ENCODE results near the gene CCR1.

CCR1 gene

DNA sequence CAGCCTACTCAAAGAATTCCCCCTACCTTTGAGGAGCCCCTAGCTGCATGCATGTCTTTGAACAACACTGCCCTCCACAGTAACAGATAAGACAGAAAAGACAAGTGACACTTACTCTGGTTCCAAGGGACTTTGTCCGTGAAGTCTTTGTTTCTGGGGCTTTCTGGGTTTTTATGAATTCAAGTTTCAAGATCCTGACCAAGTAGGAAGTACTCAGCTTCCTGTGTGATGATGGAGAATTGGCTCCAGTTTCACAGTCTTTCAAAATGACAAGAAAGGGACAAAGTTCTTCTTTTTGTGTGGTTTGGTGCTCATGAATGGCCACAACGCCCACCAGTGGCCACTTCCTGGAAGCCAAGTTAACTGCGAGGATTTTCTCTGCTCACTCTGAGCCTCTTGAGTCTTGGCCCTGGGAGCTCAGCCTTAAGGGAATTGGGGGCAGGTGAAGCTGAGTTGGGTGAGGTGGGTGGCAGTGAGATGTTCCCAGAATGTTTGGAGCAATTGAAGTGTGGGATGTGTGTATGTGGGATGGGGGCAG, at the start of gene CCR1:
Gene CCR1 (minus strand): TSS at position 147 of the 538 bp plus-strand sequence. CDS start 4,000 bp downstream, outside the sequence.
- peak; percentile 37 for DNase-seq (ENCODE audit: low spot score)

DNA sequence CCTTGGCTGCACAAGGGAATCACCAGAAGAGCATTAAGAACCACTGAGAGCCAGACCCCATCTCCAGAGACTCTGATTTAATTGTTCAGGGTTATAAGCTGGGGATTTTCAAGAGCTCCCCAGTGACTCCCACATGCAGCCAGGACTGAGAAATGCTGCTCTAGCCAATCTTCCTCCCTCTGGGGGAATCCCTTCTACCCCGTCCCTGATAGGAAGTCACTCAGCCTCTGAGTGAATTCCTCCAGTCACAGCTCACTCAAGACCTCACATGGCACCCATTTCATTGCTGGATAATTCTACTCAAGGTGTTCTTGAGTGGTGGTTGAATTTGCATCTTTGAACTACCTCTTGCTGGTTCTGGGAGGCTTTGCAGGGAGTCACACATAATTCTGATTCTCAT, 44.9 kb upstream of the CCR1 start:
- no peak for DNase-seq (ENCODE audit: low spot score)

DNA sequence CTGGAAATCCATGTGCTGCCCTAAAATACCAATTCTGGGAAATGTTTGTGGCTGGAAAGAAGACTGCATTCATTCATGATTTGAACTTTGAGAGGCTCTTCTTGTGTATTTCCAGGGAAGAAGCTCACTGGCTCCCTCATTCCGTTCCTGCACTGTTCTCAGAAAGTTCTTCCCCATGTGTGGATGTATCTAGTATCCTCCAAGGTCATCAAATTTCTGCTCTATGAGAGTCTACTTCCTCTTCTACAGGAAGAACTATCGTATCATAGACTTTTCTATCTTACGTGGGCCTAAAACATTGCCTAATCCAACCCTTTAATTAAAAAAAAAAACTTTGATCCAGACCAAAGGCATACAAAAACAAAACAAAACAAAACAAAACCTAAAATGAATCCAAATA, 37.0 kb upstream of the CCR1 start:
- DNase-seq (ENCODE audit: low spot score), result no peak

DNA sequence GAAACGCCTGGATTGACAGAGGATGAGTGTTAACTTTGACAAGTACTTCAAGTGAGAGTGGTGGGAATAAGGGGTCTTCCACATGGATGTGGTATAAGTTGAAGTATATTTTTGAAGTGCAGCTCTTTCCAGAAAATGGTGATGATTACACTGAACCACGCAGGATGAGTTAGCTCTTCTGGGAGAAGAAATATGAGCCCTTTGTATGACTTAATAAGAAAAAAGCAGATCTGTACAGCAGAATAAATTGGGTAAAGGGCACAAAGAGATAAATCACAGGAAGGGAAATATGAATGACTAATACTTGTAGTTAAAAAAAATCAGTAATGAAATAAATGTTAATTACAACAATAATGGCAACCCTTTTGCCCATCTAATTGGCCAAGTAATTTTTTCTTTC, 35.4 kb upstream of the CCR1 start:
- DNase-seq (ENCODE audit: low spot score), result no peak

DNA sequence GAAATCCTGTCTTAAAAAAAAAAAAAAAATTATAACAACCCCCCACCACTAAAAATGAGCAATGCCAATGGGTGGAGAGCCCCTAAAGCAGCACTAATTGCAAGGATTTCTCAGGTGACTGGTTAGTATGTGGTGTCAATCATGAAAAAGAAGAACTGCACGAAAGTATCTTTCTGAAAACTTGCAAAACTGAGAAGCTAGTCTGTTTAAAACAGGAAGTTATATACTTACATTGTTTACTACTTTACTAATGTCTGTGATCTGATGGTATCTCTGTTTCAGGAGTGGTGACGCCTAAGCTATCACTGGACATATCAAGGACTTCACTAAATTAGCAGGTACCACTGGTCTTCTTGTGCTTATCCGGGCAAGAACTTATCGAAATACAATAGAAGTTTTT, 34.0 kb upstream of the CCR1 start, which contains the start of gene CCR3:
Gene CCR3 (plus strand): TSS at position 341 of the 400 bp plus-strand sequence. CDS start 22,699 bp downstream, outside the sequence.
- DNase-seq (ENCODE audit: low spot score), result no peak

DNA sequence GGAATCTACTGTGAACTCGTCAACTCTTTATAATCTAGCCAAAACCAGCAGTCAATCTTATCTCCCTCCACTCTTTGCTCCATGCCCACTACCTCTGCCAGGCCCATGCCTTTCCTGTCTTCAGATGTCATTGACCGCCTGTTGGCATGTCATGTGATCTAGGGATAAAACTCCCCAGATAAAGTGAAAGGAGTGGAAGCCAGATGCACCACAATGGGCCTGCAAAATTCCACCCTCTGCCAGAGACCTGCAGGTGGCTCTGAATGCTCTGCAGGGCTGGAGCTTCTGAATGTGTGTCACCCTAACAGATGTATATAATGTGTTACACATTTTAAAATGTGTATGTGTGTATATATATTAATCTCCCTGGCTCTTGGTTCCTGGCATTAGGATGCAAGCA, 31.8 kb upstream of the CCR1 start:
- no peak for DNase-seq (ENCODE audit: low spot score)

DNA sequence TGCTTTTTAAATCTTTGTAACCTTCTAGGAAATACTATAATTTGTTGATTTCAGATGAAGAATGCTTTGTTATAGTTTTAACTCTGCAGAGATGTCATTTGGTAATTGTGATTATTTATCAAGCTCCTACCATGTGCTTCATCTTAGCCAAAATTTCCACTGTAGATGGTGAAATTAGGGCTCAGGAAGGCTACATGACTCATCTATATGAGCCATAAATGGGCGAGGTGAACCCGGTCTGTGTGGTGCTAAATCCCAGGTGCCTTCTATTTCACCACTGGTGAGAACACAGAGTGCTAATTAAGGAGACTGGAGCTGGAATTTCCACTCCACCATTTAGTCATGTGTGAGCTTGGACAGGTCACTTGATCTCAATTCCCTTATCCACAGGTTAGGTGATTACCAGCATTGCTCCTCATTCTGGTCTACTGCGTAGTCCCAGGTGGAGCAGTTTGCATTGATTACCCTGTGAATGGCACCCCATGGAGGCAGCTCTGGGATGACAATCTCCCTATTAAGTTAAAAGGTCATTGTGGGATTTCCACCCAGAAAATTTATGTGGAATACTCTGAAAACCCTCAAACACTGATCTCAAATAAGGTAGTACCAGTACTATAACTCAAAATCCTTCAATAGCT, 31.3 kb upstream of the CCR1 start:
- DNase-seq (ENCODE audit: low spot score), result no peak

DNA sequence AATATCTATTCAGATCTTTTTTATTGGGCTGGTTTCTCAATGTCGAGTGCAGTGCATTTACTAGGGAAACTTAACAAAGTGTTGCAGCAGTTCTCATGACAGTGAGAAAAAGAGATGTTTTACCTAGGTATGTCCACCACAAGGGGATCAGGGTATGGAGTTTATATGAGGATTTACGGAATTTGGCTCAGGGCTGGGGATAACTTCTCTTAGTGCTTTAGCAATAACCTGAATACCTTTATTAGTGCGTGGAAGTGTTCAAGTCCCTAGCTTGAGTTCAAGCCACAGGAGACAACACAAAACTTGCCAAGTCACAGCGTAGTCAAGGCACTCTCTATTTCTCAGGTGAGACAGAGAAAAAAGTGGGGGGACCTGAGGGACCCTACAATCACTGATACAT, 30.3 kb upstream of the CCR1 start:
- no peak for DNase-seq (ENCODE audit: low spot score)

DNA sequence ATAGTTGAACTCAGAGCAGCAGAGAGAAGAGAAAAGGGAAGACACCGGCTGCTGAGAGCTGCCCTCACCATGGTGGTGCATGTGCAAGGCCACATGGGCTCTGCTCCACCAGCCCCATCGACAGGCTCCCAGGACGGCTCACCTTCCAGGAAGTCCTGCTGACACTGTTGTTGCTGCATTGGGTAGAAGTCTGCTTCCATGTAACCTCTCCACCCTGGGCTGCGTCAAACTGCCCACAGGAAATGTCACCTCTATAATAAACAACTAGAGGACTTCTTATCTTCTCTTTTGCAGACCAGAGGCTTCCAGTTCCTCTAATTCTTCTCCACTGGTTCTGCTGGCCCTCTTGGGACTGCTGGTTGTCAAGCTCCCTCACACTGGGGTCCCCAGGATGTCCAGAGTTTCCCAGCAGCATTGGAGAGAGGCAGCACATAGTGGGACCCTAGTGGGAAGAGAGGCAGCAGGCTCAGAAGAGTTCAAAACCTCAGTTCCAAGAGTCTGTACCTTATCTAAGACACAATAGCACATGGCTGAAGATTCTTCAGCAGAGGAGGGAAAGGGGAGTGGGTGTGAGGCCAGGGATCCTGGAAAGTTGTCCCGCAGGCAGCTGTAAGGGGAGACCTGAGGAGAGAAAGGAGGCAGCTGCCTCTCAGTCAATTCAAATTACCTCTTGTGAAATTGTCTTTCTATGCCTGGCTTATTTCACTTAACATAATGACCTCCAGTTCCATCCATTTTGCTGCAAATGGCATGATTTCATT, 28.4 kb upstream of the CCR1 start:
- DNase-seq (ENCODE audit: low spot score), result no peak

DNA sequence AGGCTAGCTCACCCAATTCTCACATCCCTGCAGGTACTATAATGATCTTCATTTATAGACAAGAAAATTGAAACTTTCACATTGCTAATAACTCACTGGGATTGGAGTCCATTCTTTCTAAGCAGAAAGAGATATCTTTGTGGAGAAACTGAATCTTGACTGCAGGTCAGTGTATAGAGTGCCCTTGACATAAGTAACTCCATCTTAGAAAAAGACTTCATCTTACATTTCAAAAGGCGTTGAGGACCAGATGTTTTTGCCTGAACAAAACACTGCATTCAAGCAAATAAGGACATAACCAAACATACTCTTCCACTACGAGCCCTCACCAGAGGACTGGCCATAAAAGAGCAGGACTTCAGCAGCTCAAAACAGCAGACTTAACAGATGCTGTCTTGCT, 27.3 kb upstream of the CCR1 start:
- no peak for DNase-seq (ENCODE audit: low spot score)

DNA sequence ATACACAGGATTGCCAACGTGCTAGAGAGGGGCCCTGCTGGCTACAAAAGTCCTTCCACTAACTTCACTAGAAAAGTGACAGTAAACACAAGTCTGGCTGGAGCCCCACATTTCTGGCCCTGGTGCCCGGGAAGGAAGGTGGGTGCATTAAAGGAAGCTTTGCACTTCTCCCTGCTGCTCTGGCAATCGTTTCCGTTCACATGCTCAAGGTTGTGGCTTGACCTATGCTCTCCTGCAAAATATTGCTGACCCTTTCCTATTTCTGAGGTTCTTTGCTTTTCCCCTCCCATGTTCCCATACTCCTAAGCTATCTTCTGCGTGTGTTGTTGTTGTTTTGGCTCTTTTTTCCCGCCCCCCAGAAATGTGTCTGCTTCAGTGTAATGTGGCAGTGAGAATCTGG, 25.1 kb upstream of the CCR1 start:
- DNase-seq (ENCODE audit: low spot score), result no peak

DNA sequence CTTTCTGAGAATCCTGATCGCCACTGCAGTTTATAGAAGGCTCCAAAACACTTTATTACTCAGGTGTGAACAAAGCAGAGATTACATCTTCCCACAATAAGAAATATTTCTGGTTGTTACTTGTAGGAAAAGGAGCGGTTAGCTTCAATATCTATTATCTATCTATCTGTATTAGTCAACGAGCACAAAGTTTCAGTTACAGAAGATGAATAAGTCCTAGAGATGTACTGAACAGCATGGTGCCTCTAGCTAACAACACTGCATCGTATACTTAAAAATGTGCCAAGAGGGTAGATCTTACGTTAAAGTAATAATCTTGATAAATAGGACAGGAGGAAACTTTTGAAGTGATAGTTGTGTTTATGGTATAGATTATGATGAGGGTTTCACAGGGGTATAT, 23.2 kb upstream of the CCR1 start:
- DNase-seq (ENCODE audit: low spot score), result no peak

DNA sequence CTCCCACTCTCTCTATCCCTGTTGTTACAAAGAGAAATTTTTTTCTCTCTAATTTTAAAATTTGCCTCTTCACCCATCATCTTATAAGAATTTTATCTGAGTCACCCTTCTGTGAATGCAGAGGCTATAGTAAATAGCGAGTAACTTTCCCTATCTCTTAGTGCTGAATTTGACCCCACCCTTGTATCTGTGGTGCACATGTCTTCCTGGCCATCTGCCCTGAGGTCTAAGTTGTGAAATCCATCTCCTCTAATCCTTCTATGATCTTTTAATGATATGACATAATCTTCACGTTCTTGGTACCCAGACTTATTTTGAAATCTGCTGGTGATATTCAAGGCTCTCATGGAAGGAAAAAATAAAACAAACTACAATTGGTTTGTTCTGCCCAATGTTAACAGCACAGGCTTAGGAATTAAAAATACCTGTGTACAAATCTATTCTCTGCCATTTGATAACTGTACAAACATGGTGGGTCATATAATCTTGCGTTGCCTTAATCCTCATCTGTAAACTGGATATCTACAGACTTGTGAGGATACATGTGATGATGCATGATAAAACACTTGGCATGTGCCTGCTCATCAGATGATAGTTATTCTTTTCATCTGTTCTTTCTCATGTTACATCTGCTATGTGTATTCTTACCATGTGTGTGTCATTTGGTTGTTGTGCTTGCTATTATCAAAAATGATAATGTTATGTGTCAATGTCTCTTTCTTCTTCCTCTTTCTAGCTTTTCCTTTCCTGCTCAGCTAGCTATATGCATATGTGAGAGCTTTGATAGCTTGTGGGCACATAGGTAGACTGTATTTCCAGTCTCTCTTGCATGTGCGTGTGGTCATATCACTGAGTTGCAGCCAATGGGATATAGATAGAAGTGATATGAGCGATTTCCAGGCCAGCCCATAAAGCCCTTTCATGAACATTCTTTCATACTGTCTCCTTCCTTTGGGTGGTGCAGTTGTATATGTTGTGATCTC, 20.4 kb upstream of the CCR1 start:
- DNase-seq (ENCODE audit: low spot score), result peak; percentile 56

DNA sequence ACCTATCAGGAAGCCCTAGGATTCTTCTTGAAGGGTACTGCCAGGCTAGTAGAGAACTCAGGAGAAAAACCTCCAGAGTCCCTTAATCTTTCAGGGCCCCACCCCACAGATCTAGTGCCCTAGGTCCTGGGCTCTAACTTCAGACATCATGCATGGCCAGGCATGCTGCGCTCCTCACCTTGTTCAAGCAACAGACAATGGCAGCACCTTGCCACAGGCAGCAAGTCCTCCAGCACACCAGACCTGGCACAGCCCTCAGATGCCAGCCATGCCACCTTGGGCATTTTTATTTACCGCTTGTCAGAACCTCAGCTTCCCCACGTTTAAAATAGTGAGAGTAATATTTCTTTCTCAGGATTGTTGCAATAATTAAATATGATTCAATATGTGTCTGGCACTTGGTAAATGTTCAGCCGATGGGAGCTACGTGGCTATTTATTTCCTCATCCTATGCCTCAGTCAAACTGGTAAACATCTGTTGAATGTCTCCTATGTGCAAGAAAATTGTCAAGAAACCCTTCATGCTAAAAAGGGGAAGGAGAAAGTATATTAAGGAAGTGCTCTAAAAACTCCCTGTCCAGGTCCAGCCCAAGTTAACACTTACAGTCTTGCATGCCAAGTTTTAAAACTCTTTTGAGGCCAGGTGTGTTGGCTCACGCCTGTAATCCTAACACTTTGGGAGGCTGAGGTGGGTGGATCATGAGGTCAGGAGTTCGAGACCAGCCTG, 14.5 kb upstream of the CCR1 start:
- DNase-seq (ENCODE audit: low spot score), result no peak

DNA sequence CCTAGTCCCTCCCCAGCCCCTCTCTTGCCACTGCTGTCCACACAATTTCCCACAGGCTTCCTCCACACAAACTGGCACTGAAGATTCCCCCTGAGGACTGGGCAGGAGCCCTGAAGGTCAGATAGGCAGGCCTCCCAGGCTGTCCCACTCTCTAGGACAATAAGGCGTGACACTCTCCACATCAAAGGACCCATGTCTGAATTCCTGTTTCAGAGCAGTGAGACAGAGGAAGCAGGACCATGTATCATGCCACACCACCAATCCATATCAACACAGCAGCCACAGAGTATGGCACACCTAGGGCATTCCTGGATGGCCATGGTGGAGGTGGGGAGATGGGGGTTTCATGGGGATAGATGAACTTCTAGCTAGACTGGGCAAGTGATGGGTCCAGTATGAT, 13.8 kb upstream of the CCR1 start:
- no peak for DNase-seq (ENCODE audit: low spot score)

DNA sequence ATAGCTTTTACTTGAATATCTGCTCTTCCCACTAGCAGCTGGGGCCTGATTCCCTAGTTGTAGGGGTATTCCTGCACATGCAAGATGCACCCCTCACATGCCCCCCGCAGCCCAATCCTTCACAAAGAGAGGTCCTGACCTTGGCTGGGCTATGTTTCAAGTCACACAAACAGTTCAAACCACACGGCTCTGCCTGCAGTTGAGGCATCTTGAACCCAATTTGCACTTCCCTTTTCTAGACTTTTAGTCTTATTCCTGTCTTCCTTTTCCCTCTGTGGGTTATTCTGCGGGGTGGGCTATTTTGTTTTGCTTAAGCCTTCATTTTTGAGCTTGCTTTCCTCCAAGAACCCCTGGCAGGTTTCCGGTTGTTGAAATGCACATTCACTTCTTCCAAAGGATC, 13.3 kb upstream of the CCR1 start:
- peak; percentile 1 for DNase-seq (ENCODE audit: low spot score)

DNA sequence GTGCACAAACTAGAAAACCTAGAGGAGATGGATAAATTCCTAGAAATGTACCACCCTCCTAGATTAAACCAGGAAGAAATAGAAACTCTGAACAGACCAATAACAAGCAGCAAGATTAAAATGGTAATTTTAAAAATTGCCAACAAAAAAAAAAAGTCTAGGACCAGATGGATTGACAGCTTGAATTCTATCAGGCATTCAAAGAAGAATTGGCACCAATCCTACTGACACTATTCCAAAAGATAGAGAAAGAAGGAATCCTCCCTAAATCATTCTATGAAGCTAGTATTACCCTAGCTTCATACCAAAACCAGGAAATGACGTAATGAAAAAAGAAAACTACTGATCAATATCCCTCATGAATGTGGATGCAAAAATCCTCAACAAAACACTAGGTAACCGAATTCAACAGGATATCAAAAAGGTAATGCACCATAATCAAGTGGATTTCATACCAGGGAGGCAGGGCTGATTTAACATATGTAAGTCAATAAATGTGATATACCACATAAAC, 10.1 kb upstream of the CCR1 start:
- DNase-seq (ENCODE audit: low spot score), result no peak

DNA sequence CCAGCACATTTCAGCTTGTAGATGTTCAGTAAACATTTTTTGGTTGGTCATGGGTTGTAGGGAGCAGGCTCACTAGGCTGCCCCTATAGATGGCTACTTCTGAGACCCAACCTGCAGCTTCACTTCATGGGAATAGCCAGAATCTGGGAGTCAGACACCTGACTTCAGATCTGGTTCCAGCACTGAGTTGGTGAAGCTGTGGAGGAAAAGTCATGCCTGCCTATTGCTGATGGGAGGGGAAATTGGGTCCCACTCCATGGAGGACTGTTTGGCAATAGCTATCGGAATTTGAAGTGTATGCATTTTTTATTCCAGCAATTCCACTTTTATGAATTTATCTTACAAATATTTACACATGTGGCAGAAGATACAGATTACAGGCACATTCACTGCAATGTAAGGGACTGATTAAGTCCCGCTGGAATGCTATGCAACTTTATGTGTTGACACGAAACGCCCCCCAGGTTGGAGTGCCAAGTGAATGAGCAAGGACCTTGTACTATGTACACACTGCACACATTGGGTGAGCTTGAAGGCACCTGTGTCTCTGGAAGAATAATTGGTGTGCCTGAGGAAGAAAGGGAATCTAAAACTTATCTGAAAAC, 7.8 kb upstream of the CCR1 start:
- DNase-seq (ENCODE audit: low spot score), result no peak

DNA sequence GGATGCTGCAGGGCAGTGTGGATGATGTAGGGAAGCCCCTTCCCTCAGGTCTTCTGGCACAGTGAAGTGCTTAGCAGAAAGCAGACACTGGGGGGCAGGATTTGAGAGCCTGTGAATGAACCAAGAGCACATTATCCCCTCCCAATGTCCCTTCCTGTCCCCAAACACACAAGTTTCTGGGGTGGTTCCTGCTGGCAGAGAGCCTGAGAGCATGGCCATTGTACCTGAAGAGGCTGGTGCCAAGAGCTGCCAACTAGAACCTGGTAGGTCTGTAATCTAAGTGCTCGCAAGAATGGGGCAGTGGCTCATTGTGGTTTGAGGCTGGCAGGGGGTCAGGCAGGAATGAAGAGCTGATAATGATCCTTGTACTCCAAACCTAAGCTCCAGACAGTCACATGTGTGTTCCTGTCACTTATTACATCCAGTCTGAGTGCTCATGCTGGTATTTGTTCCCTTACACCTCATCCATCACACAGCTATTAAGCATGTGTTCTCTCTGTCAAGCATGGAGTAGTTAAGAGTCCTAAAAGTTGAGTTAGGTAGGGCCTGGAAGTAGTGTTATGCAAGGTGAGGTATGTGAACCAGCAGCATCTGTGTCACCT, 6.7 kb upstream of the CCR1 start:
- DNase-seq (ENCODE audit: low spot score), result no peak

DNA sequence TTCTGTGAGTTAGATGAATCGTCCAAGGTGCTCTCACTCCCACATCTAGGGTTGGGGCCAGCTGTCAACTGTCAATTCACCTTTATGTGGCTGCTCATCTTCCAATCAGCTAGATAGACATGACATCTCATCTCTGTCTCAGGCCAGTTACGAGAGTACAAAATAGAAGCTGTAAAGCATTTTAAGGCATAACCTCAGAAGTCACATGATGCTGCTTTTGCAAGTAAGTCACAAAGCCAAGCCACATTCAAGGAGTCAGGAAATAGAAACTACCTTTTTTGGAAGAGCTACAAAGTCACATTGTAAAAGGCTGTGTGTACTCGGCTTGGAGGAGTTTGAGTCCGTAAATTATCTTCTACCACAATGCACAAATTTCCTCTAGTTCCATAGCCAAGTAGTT, 5.1 kb upstream of the CCR1 start:
- no peak for DNase-seq (ENCODE audit: low spot score)

DNA sequence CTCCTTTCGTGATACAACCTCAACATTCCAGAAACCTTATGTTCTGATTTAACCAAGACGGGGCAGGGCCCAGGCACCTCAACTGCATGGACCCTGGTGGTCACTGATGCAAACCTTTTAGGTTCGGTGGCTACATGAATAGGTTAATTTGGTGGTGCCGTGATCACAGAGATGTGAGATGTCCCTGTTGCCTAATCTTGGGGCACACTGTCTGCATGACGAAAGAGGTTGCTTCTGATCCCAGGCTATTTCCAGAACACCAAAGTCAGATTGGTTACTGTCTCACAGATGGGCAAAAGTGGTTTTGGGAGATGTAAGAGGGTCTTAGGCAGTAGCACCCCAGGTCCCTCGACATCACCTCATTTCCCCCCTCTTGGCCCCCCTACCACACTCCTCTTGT, 4.0 kb upstream of the CCR1 start:
- DNase-seq (ENCODE audit: low spot score), result no peak

All from AG20443 (cell line).